ENCODE measurements around the gene EFR3B. TPM values are rescaled to one million over a fixed set of nuclear protein-coding genes. Genes with fewer than 3 reads are reported as not detected.
"Not testable (repeated sequence)": the region's sequence is repeated elsewhere in the genome, so short reads cannot be mapped to it uniquely, and the experiment has no call there.

The EFR3B gene
- total RNA-seq, 1 donor from 2014 or later, result 9.0 TPM

GRCh38 chr2:25000503-25001324 is 41.2 kb upstream of the EFR3B start:
- TF ChIP-seq, protein P1, sequence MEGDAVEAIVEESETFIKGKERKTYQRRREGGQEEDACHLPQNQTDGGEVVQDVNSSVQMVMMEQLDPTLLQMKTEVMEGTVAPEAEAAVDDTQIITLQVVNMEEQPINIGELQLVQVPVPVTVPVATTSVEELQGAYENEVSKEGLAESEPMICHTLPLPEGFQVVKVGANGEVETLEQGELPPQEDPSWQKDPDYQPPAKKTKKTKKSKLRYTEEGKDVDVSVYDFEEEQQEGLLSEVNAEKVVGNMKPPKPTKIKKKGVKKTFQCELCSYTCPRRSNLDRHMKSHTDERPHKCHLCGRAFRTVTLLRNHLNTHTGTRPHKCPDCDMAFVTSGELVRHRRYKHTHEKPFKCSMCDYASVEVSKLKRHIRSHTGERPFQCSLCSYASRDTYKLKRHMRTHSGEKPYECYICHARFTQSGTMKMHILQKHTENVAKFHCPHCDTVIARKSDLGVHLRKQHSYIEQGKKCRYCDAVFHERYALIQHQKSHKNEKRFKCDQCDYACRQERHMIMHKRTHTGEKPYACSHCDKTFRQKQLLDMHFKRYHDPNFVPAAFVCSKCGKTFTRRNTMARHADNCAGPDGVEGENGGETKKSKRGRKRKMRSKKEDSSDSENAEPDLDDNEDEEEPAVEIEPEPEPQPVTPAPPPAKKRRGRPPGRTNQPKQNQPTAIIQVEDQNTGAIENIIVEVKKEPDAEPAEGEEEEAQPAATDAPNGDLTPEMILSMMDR (IDR thresholded peaks at IDR 0.05), result no peak
- Histone ChIP-seq H3K27me3 (ENCODE audit: low read depth) (no peaks in the 10 kb centered on the region), H3K4me1 (no peaks in the 10 kb centered on the region), H3K27ac (no peak overlapping the region), H3K4me3 (no peak overlapping the region), H3K9me3 (no peaks in the 10 kb centered on the region), H3K36me3 (no peaks in the 10 kb centered on the region)
- DNase-seq (no peak), ATAC-seq (no peak)
- intact Hi-C loops (cut with DNase I), result no loop called here

- H3K9me3 ChIP-seq, result no peaks in the 10 kb centered on the region
Measured at GRCh38 chr2:25001325-25001637, 40.6 kb upstream of the EFR3B start.

DNA sequence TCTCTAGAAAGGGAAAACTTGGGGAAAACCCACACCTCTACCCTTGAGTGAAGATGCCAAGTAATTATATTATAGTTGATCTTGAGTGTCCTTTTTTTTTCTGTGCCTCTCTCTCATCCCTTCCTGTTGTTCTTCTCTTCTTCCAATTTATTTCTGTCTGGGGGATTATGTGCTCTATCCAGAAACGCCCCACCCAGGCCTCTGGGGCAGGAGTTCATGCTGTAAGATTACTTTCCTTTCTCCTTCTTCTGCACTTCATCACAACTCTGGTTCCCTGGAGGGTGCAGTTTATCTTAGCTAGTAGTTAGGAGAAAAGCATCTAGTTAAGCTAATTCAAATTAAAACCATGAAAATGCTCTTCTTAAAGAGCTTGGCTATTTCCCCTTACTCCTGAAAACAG is 39.8 kb upstream of the EFR3B start:
- ATAC-seq (no peak), DNase-seq (no peak)
- no peaks in the 10 kb centered on the region for H3K36me3 ChIP-seq
- H3K27me3 ChIP-seq (ENCODE audit: low read depth), result no peaks in the 10 kb centered on the region
- H3K9me3 ChIP-seq, result no peaks in the 10 kb centered on the region
- H3K4me1 ChIP-seq, result no peaks in the 10 kb centered on the region
- TF ChIP-seq, protein P1 (IDR thresholded peaks at IDR 0.05), result no peak
- no peak overlapping the region for H3K27ac ChIP-seq
- intact Hi-C loops (cut with DNase I), result no loop called here
- no peak overlapping the region for H3K4me3 ChIP-seq

More at GRCh38 chr2:25001325-25001637, 40.6 kb upstream of the EFR3B start:
- Histone ChIP-seq H3K4me3 (no peak overlapping the region), H3K4me1 (no peaks in the 10 kb centered on the region), H3K27ac (no peak overlapping the region), H3K27me3 (ENCODE audit: low read depth) (no peaks in the 10 kb centered on the region), H3K36me3 (no peaks in the 10 kb centered on the region)
- DNase-seq, result no peak
- TF ChIP-seq, protein P1 (IDR thresholded peaks at IDR 0.05), result no peak
- no peak for ATAC-seq
- intact Hi-C loops (cut with DNase I), result no loop called here

DNA sequence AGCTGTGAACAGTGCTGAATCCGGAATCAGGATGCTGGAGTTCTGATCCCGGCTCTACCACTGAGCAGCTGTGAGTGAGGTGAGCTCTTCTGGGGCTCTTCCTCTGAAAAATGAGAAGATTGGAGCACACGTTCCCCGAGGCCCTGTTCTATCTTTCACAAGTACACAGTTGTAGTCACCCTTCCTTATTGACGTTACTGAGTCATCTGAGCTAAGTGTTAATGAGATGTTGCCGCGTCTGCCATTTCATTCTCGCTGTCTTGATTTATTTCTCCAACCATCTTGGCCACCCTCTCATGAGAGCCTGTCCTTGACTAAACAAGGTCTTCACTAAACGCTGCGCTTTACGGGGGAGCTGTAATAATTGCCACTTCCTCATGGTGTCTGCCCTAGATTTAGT is 31.9 kb upstream of the EFR3B start:
- no peak for ATAC-seq

DNA sequence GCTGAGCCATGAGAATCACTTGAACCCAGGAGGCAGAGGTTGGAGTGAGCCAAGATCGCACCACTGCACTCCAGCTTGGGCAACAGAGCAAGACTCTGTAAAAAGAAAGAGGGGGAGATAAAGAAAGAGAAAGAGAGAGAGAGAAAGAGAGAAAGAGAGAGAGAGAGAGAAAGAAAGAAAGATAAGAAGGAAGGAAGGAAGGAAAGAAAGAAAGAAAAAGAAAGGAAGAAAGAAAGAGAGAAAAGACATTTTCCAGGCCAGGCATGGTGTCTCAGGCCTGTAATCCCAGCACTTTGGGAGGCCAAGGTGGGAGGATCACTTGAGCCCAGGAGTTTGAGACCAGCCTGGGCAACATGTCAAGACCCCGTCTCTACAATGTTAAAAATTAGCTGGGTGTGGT is 30.5 kb upstream of the EFR3B start:
- H3K36me3 ChIP-seq; H3K27me3 ChIP-seq (ENCODE audit: low read depth); H3K9me3 ChIP-seq; H3K4me3 ChIP-seq; DNase-seq; H3K4me1 ChIP-seq; H3K27ac ChIP-seq; intact Hi-C loops (cut with DNase I); ATAC-seq: not testable (repeated sequence)

More for the DNA sequence above, 31.9 kb upstream of the EFR3B start:
- Histone ChIP-seq H3K36me3 (no peaks in the 10 kb centered on the region), H3K4me1 (no peaks in the 10 kb centered on the region), H3K27ac (no peak overlapping the region), H3K4me3 (no peak overlapping the region), H3K9me3 (no peaks in the 10 kb centered on the region), H3K27me3 (ENCODE audit: low read depth) (no peaks in the 10 kb centered on the region)
- DNase-seq, result no peak
- TF ChIP-seq, protein P1 (IDR thresholded peaks at IDR 0.05), result no peak
- intact Hi-C loops (cut with DNase I), result no loop called here

DNA sequence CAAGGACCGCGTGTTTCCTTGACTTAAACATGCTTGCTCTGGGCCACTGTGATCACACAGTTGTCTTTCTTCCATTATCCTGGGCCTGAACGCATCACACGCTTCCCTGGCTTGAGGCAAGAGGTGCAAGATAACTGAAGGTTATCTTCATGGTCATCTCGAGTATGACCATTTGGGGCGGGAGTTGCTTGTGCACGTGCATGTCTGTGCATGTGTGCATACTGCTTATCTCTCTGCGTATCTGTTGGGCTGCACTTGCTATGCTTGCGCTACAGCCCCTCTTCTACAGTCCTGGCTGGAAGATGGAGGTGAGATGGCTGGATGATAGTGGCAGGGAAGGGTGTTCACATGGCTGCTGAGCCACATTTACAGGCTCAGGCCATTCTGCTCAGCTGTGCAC is 27.2 kb upstream of the EFR3B start:
- DNase-seq (no peak), ATAC-seq (no peak)
- intact Hi-C loops (cut with DNase I), result no loop called here
- Histone ChIP-seq H3K27ac (no peak overlapping the region), H3K9me3 (no peaks in the 10 kb centered on the region), H3K27me3 (ENCODE audit: low read depth) (no peaks in the 10 kb centered on the region), H3K4me3 (no peak overlapping the region), H3K36me3 (no peaks in the 10 kb centered on the region), H3K4me1 (no peaks in the 10 kb centered on the region)
- TF ChIP-seq, protein P1 (IDR thresholded peaks at IDR 0.05), result no peak
